NCI-H345 (cell line): ENCODE measurements around the gene CLOCK.
"Not testable (repeated sequence)": the region's sequence is repeated elsewhere in the genome, so short reads cannot be mapped to it uniquely, and the experiment has no call there.

Experiments used
- DNase-seq: peaks from one replicate; lab custom pipeline; 2025; lab: John Stamatoyannopoulos, UW

The CLOCK gene

GRCh38 chr4:55546756-55547465 lies at the start of gene CLOCK:
CLOCK (minus strand) TSS chr4:55546909; CDS start chr4:55482785, 64,124 bp downstream.
- DNase-seq: peak; percentile 94

- DNase-seq: no peak
These were observed 45.3 kb upstream of the CLOCK start, which contains the start of gene PDCL2 for GRCh38 chr4:55592014-55592413. PDCL2 (minus strand) TSS chr4:55592245; CDS start chr4:55592109, 136 bp downstream.

GRCh38 chr4:55588160-55588559 lies 41.5 kb upstream of the CLOCK start:
- DNase-seq: no peak

- DNase-seq: not testable (repeated sequence)
These were observed 36.1 kb upstream of the CLOCK start for GRCh38 chr4:55582773-55583172.

GRCh38 chr4:55578341-55579010 lies 31.8 kb upstream of the CLOCK start:
- DNase-seq: no peak

GRCh38 chr4:55575513-55575912 lies 28.8 kb upstream of the CLOCK start:
- DNase-seq: no peak

GRCh38 chr4:55574252-55574651 lies 27.5 kb upstream of the CLOCK start:
- DNase-seq: no peak

- DNase-seq: no peak
These were observed 25.1 kb upstream of the CLOCK start for GRCh38 chr4:55571806-55572205.

- DNase-seq: no peak
These were observed 22.3 kb upstream of the CLOCK start for GRCh38 chr4:55568905-55569504.

GRCh38 chr4:55561889-55562288 lies 15.2 kb upstream of the CLOCK start:
- DNase-seq: no peak

- DNase-seq: no peak
These were observed 13.4 kb upstream of the CLOCK start for GRCh38 chr4:55560096-55560495.

- DNase-seq: no peak
These were observed 7.8 kb upstream of the CLOCK start for GRCh38 chr4:55554453-55555030.

- DNase-seq: no peak
These were observed 6.9 kb upstream of the CLOCK start for GRCh38 chr4:55553441-55554201.

- not testable (repeated sequence) for DNase-seq
These were observed 5.3 kb upstream of the CLOCK start for GRCh38 chr4:55551964-55552363.

- no peak for DNase-seq
These were observed 3.2 kb upstream of the CLOCK start for GRCh38 chr4:55549888-55550287.

- DNase-seq: no peak
These were observed 1.2 kb upstream of the CLOCK start for GRCh38 chr4:55547918-55548317.

GRCh38 chr4:55547466-55547770 lies 709 bp upstream of the CLOCK start:
- no peak for DNase-seq

- DNase-seq: no peak
These were observed 278 bp downstream of the CLOCK start for GRCh38 chr4:55546506-55546755.

- DNase-seq: peak; percentile 78
These were observed 836 bp downstream of the CLOCK start for GRCh38 chr4:55545641-55546505.

GRCh38 chr4:55545151-55545550 lies 1.6 kb downstream of the CLOCK start:
- peak; percentile 2 for DNase-seq

GRCh38 chr4:55543858-55544257 lies 2.9 kb downstream of the CLOCK start:
- no peak for DNase-seq

GRCh38 chr4:55540271-55540670 lies 6.4 kb downstream of the CLOCK start:
- no peak for DNase-seq
